CD4-positive, alpha-beta T cell treated with Interleukin-12 subunit alpha and Interleukin-12 subunit beta, for 1 hour (primary cell): ENCODE data around the gene REC114.
A peak's percentile ranks its signal among the peaks of the same experiment; 100 is the strongest.
"Not testable (repeated sequence)": the region's sequence is repeated elsewhere in the genome, so short reads cannot be mapped to it uniquely, and the experiment has no call there.

Experiments used
- DNase-seq: peaks from one replicate; pipeline ENCODE4 v3.0.0-alpha.2; 2020

The REC114 gene

GRCh38 chr15:73457334-73457733 is 14.4 kb downstream of the REC114 start:
- no peak for DNase-seq

GRCh38 chr15:73460662-73461061 is 17.7 kb downstream of the REC114 start:
- no peak for DNase-seq

- no peak for DNase-seq
Measured at GRCh38 chr15:73464602-73465001, 21.6 kb downstream of the REC114 start.

DNA sequence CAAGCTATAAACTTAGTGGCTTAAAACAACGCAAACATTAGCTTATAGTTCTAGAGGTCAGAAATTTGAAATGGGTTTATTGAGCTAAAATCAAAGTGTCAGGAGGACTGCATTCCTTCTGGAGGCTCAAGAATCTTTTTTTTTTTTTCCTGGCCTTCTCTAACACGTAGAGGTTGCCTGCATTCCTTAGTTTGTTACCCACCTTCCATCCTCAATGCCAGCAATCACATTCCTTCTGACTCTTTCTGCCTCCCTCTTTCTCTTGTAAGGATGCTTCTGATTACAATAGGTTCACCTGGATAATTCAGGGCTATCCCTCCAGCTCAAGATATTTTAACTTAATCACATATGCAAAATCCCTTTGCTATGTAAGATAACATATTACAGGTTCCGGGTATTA is 24.8 kb downstream of the REC114 start:
- DNase-seq = no peak

DNA sequence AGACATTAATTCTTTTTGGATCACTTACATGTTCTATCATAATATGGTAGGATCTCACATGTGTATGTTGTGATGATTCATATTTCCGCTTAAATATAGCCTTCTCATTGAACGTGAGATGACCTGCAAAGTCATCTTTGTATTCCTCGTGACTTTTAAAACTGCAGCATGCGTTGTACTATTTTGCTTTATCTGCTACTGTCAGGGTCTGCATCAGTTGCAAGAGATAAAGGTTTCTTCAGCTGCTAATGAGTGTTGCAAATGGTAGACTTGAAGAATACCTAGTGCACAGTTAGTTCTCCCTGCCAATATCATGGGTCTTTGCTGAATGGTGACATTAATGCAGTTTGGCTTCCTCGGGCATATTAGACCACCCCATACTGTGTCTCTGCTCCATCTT is 31.8 kb downstream of the REC114 start:
- no peak for DNase-seq

DNA sequence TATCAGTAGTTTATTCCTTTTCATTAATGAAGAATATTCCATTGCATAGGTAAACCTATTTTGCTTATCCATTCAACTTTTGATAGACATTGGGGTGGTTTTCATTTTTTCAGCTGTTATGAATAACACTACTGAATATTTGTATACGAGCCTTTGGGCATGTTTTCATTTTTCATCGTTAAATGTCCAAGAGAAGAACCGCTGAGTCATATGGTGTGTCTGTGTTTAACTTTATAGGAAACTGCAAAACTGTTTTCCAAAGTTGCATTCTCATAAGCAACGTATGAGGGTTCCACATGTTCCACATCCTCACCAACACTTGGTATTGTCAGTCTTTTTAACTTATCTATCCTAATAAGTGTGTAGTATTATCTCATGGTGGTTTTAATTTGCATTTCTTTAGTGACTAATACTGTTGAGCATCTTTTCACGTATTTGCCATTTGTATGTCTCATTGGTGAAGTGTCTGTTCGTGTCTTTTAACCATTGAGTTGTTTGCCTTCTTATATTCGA is 33.8 kb downstream of the REC114 start:
- no peak for DNase-seq

- no peak for DNase-seq
Measured at GRCh38 chr15:73480050-73480449, 37.1 kb downstream of the REC114 start.

DNA sequence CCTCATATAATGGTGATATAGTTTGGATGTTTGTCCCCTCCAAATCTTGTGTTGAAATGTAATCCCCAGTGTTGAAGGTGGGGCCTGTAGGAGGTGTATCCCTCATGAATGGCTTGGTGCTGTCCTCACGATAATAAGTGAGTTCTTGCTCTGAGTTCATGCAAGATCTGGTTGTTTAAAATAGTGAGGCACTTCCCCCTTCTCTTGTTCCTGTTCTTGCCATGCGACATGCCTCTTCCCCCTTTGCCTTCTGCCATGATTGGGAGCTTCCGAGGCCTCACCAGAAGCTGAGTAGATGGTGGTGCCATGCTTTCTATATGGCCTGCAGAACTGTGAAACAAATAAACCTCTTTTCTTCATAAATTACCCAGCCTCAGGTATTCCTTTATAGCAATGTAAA is 39.2 kb downstream of the REC114 start:
- no peak for DNase-seq

GRCh38 chr15:73483053-73483452 is 40.1 kb downstream of the REC114 start:
- DNase-seq = no peak

DNA sequence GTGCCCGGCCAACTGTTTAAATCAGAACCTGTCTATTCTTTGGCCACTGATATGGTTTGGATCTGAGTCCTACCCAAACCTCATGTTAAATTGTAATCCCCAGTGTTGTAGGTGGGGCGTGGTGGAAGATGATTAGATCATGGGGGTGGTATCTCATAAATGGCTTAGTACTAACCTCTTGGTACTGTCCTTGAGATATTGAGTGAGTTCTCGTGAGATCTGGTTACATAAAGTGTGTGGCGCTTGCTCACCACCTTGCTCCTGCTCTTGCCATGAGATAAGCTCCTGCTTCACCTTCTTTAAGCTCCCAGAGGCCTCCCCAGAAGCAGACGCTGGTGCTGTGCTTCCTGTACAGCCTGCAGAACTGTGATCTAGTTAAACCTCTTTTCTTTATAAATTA is 42.4 kb downstream of the REC114 start:
- no peak for DNase-seq

DNA sequence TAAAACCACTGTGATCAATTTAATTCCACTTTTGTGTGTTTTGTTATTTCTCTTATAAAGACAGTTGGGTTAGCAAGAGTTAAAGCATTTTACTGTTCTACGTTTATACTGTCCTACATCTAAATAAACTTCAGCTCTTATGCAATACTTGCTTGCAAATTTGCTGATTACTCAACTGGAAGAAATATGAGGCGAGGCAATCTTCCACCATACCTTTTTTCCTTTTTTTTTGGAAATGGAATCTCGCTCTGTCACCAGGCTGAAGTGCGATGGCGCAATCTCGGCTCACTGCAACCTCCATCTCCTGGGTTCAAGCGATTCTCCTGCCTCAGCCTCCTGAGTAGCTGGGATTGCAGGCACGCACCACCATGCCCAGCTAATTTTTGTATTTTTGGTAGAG is 42.9 kb downstream of the REC114 start:
- DNase-seq = not testable (repeated sequence)

GRCh38 chr15:73488698-73489097 is 45.7 kb downstream of the REC114 start:
- no peak for DNase-seq

DNA sequence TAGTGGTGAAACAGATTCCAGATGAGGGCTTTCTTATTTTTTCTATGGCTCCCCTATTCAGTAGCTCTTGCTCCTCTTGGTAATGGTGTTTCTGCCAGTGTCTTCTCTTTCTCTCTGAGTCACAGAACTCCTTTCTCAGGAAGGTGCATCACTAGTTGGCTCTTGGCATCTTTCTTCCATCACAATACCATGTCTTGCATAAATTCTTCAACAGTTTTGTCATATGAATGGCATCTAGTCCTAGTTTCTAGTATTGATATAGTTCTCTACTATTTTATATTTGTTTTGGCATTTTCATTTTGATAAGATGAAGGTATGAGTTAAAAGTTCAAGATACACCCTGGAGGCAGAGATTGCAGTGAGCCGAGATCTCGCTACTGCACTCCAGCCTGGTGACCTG is 51.0 kb downstream of the REC114 start:
- DNase-seq = no peak

DNA sequence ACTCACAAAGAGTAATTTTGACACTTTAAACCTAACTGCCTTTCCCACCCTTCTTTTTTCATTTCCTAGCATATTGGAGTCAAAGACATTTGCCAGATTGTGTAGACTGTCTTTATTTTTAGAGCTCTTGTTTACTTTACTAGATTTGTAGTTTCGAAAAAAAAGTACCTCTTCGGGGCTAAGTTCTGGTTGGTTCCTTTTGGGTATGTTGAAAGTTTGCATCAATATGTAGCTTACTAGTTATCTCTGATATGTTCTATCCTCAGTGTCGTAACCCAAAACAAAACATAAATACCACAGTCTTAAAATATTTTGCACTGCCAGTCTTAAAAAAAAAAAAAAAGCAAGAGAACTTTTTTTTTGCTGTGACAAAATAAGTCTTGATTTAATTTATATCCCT is 52.2 kb downstream of the REC114 start:
- no peak for DNase-seq

DNA sequence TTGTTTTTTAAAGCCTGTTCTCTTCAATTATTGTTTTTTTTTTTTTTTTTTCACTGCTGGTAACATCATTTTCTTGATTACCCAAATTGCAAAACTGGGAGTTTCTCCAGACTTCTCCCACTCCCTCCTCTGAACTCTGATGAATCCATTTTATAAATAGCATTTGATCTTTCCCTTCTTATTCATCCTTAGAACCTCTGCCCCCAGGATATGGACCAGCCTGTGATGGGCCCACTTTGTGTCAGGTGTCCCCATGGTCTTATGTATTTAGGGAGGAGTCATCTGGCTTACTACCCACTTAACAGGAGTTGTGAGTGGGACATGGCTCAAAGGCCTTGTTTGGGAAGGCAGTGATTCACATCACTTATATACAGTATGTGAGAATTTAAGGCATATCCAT is 57.7 kb downstream of the REC114 start:
- no peak for DNase-seq

DNA sequence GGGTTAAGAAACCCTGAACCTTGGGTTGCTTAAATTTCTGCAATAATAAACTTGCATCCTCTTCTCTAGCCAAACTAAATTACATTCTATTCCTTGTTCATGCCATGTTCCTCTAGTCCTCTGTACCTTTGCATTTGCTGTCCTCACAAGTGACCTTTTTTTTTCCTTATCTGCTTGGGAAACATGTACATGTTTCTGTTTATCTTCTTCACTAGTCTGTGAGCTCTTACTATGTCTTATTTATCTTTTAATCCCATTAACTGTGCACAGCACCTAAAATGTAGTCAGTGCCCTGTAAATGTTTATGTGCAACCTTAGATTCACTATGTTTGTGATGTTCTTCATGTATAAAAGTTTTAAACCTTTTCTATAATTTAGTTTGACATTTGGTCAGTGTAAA is 61.9 kb downstream of the REC114 start:
- no peak for DNase-seq

GRCh38 chr15:73515527-73515926 is 72.6 kb downstream of the REC114 start:
- DNase-seq = no peak

- DNase-seq = no peak
Measured at GRCh38 chr15:73517566-73517965, 74.6 kb downstream of the REC114 start.

DNA sequence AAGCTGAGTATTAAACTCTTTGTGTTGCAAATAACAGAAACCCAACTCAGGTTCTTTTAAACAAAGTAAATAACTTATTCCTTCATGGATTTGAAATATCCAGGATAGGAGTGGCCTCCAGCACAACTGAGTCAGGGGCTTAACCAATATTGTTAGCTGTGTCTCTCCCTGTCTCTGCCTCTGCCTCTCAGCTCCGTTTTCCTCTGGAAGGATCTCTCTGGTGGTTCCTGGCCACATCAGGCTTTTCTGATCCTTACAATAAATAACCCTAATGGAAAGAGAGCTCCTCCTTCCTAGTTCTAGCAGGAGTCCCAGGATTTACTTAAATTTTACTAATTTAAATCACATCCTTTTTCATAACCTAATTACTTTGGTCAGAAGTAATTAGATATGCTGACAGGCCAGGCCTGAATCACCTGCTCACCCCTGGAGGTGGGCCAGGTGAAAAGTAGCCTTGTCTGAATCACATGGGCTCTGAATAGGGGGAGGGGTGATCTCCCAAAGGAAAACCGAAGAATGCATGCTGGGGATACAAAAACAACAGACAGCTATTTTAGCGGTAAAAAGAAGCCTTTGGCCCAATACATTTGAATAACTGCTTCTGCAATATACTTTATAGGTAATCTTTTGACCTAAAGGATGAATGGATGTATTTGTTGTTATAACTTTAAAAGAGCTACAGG is 75.4 kb downstream of the REC114 start:
- DNase-seq = no peak

DNA sequence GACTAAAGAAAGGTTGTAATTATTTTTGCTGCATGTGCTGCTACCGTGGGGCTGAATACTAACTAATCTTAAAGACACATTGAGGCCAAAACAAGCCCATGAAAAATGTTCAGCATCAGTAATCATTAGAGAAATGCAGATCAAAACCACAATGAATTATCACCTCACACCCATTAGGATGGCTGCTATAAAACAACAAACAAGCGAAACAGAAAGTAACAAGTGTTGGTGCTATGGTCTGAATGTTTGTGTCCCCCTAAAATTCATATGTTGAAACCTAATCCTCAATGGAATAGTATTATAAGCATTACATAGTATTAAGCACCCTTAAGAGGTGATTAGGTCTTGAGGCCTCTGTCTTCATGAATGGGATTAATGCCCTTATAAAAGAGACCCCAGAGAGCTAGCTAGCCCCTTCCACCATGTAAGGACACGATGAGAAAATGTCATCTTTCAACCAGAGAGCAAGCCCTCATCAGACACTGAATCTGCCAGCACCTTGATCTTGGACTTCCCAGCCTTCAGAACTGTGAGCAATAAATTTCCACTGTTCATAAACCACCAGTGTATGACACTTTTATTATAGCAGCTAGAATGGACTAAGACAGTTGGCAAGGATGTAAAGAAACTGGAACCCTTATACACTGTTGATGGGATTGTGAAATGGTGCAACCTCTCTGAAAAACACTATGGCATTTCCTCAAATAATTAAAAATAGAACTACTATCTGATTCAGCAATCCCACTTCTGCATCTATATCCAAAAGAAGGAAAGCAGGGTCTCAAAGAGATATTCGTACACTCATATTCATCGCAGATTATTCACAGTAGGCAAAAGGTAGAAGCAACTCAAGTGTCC is 76.1 kb downstream of the REC114 start:
- DNase-seq = peak; percentile 12

- DNase-seq = no peak
Measured at GRCh38 chr15:73522011-73522410, 79.0 kb downstream of the REC114 start.

GRCh38 chr15:73524919-73525318 is 82.0 kb downstream of the REC114 start:
- no peak for DNase-seq

DNA sequence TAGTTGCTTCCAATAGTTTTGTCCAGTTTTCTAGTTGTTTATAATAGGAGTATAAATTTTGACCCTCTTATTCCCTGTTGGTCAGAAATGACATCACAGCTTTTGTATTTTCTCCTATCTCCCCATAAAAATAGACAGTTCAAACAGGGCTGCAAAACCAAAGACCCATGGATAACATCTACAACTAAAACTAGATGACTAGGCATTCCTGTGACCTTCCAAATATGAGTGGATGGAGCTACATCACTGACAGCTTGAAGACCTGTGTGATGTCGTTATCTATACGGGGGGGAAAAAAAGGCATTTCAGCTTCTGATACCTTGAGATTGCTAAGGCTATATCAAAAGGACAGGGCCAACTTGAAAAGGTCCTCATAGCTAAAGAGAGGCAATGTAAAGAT is 84.6 kb downstream of the REC114 start:
- no peak for DNase-seq

DNA sequence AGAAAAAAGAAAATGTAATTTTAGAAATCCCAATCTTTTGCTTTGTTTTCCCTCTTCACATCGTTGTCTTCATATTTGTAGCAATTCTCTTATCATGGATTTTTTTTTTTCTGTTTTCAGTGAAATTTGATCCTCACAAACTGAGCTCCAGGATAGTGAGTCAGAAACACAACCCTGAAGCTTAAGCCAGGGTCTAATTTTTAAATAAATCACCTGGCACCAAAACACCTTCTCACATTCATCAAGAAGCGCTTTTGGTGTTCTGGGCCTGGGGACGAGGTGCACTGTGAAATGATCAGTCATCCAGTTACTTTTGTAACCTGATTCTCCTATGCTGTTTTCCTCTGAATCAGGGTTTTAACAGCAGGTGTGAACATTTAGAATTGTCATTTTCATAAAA is 87.7 kb downstream of the REC114 start:
- no peak for DNase-seq
